Calu3 (cell line): Measurements from ENCODE around the gene NSFL1C. TPM values are rescaled to one million over a fixed set of nuclear protein-coding genes. Genes with fewer than 3 reads are reported as not detected.

Experiments used
- BruUV-seq: library from RNA; stranded (reverse); fragments of 400-500 nt; replicated peaks from 2 replicates; lab custom pipeline; 2021; lab: Mats Ljungman, UMichigan
- CTCF ChIA-PET: fragments of 300-600 bp; sonication (Branson Sonifier 250); formaldehyde crosslinking; loops from one replicate; lab custom pipeline; 2022; ENCODE audit warnings: antibody characterized with exemption; lab: Charles Lee
- DNase-seq: peaks from one replicate; pipeline ENCODE4 v3.0.0; 2022
- H3K27ac Mint-ChIP-seq: one replicate; pipeline ENCODE4 v1.8.0; 2022; ENCODE audit warnings: mixed read lengths; ENCODE audit not compliant: unreplicated experiment
- H3K27me3 Mint-ChIP-seq: one replicate; pipeline ENCODE4 v1.8.0; 2022; ENCODE audit warnings: mixed read lengths; ENCODE audit not compliant: unreplicated experiment
- H3K36me3 Mint-ChIP-seq: one replicate; pipeline ENCODE4 v1.8.0; 2022; ENCODE audit warnings: mild to moderate bottlenecking, moderate library complexity, mixed read lengths; ENCODE audit not compliant: insufficient read depth, unreplicated experiment
- H3K4me1 Mint-ChIP-seq: one replicate; pipeline ENCODE4 v1.8.0; 2022; ENCODE audit warnings: mild to moderate bottlenecking, low read depth, mixed read lengths; ENCODE audit not compliant: unreplicated experiment
- H3K4me3 Mint-ChIP-seq: one replicate; pipeline ENCODE4 v1.8.0; 2022; ENCODE audit warnings: mild to moderate bottlenecking, low read depth, moderate library complexity, mixed read lengths; ENCODE audit not compliant: unreplicated experiment
- H3K9me3 Mint-ChIP-seq: one replicate; pipeline ENCODE4 v1.8.0; 2022; ENCODE audit warnings: low read depth, mixed read lengths; ENCODE audit not compliant: unreplicated experiment
- CTCF ChIP-seq: fragments of 200-600 bp; IDR thresholded peaks from one replicate; pipeline ENCODE4 v1.8.0; 2022; ENCODE audit warnings: antibody characterized with exemption; ENCODE audit not compliant: unreplicated experiment
- intact Hi-C: fragments of 100-400 bp; cut with micrococcal nuclease; formaldehyde crosslinking; loops from one replicate; pipeline ENCODE4 v1.10.0; 2022; ENCODE audit not compliant: unreplicated experiment
- total RNA-seq: library from RNA; stranded (reverse); gene quantifications from 2 replicates; pipeline ENCODE4 v1.2.3, GENCODE V29; 2022

NSFL1C gene
- total RNA-seq, 1 experiment from 2014 or later = 81.0 TPM

DNA sequence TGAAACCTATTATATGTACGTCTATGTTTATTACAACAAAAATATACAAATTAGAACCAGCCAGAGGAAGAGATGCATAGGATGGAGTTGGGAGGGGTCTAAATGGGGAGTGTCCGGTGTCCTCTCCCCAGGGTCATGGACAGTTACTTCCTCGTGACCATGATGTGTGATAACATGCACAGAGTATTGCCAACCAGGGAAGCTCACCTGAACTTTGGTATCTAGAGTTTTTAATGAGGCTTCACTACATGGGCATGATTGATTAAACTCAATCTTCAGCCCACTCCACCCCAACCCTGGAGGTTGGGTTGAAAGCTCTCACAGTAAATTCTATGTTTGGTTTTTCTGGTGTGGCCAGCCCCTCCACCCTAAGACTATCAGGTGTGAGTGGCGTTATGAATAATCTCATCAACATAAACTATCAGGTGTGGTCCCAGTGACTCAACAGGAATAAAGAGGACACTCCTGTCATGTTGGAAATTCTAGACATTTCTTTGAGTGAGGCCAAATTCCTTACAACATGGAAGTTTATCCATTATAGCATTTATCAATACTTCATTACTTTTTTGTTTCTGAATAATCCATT is 37.4 kb downstream of the NSFL1C start:
- Mint-ChIP-seq H3K4me1 (no peaks in the 10 kb centered on the region), H3K9me3 (no peaks in the 10 kb centered on the region), H3K36me3 (no peaks in the 10 kb centered on the region), H3K27me3 (no peaks in the 10 kb centered on the region), H3K4me3 (no peak overlapping the region), H3K27ac (no peak overlapping the region)
- no peak for TF ChIP-seq CTCF
- DNase-seq = no peak
- CTCF ChIA-PET = no interaction called here
- intact Hi-C loops = no loop called here
- no TSS peak for BruUV-seq

GRCh38 chr20:1427457-1428054 is 39.1 kb downstream of the NSFL1C start:
- intact Hi-C loops = no loop called here
- no peaks in the 10 kb centered on the region for H3K9me3 Mint-ChIP-seq
- H3K4me1 Mint-ChIP-seq = peaks cover 8% of the 10 kb centered on the region
- no peak overlapping the region for H3K4me3 Mint-ChIP-seq
- CTCF ChIA-PET = no interaction called here
- BruUV-seq = no TSS peak
- no peak overlapping the region for H3K27ac Mint-ChIP-seq
- TF ChIP-seq CTCF = no peak
- no peak for DNase-seq
- no peaks in the 10 kb centered on the region for H3K36me3 Mint-ChIP-seq
- H3K27me3 Mint-ChIP-seq = no peaks in the 10 kb centered on the region

GRCh38 chr20:1426231-1426849 is 40.3 kb downstream of the NSFL1C start:
- Mint-ChIP-seq H3K27me3 (no peaks in the 10 kb centered on the region), H3K36me3 (no peaks in the 10 kb centered on the region), H3K4me3 (no peak overlapping the region), H3K9me3 (peaks cover 3% of the 10 kb centered on the region), H3K4me1 (peaks cover 15% of the 10 kb centered on the region), H3K27ac (no peak overlapping the region)
- BruUV-seq = no TSS peak
- intact Hi-C loops = no loop called here
- no peak for DNase-seq
- CTCF ChIA-PET = no interaction called here
- TF ChIP-seq CTCF = no peak

DNA sequence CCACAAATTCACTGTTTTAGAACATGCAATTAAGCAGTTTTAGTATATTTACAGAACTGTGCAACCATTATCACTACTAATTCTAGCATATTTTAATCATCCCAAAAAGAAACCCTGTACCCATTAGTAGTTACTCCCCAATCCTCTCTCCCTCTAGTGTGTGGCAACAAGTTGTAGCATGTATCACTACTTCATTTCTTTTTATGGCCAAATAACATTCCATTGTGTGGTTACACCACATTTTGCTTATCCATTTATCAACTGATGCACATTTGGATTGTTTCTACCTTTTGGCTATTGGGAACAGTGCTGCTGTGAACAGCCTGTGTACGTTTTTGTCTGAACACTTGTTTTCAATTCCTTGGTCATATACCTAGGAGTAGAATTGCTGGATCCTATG is 42.3 kb downstream of the NSFL1C start:
- TF ChIP-seq CTCF = no peak
- Mint-ChIP-seq H3K27ac (peak overlapping the region; percentile 79), H3K27me3 (no peaks in the 10 kb centered on the region), H3K4me3 (no peak overlapping the region), H3K9me3 (peaks cover 3% of the 10 kb centered on the region), H3K4me1 (peaks cover 15% of the 10 kb centered on the region), H3K36me3 (no peaks in the 10 kb centered on the region)
- DNase-seq = no peak
- BruUV-seq = no TSS peak
- intact Hi-C loops = no loop called here
- CTCF ChIA-PET = interaction anchor here (1.0 to 1.2 kb wide), 2 partner anchors 43 to 80 kb away, joined by 4 read pairs; partner anchors contain the start of gene NSFL1C
